GM12878 (cell line): ENCODE data around the gene SNPH.

Experiments used
- BRCA1 ChIP-seq: IDR thresholded peaks from 2 replicates; pipeline ENCODE4 v1.6.1; 2011; ENCODE audit warnings: low read depth, low read length, improper control_type of control experiment
- CBX5 ChIP-seq: sonication (generic); IDR thresholded peaks from 2 replicates; pipeline ENCODE4 v1.6.1; 2016; ENCODE audit warnings: low read depth, moderate library complexity, mild to moderate bottlenecking, inconsistent platforms
- E2F8 ChIP-seq: fragments of 450-650 bp; IDR thresholded peaks from 2 replicates; pipeline ENCODE4 v1.6.1; 2018; ENCODE audit warnings: mild to moderate bottlenecking, low read depth, moderate library complexity; ENCODE audit not compliant: partially characterized antibody
- EP300 ChIP-seq, 2 experiments: fragments of 150-350 bp in 1 of 2; IDR thresholded peaks; 2 replicates each; pipeline ENCODE4 v1.6.1; 2011 to 2012; ENCODE audit warnings: low read depth in 2 of 2, low read length in 2 of 2, borderline replicate concordance in 1 of 2, improper control_type of control experiment in 1 of 2, inconsistent platforms in 1 of 2; ENCODE audit not compliant: control insufficient read depth in 1 of 2
- EZH2 ChIP-seq: IDR thresholded peaks from 2 replicates; pipeline ENCODE4 v1.6.1; 2012; ENCODE audit warnings: low read depth, mild to moderate bottlenecking, control low read depth, inconsistent platforms, low read length, borderline replicate concordance; ENCODE audit not compliant: control insufficient read depth
- FOXM1 ChIP-seq: IDR thresholded peaks from 2 replicates; pipeline ENCODE4 v1.6.1; 2012; ENCODE audit warnings: low read depth, mild to moderate bottlenecking, inconsistent platforms, low read length, moderate library complexity
- MEF2A ChIP-seq: IDR thresholded peaks from 2 replicates; pipeline ENCODE4 v1.6.1; 2011; ENCODE audit warnings: low read depth, mild to moderate bottlenecking, low read length, moderate library complexity; ENCODE audit not compliant: insufficient read depth
- NBN ChIP-seq: fragments of 450-650 bp; IDR thresholded peaks from 2 replicates; pipeline ENCODE4 v1.6.1; 2016
- NFYA ChIP-seq: IDR thresholded peaks from 2 replicates; pipeline ENCODE4 v1.6.1; 2011; ENCODE audit warnings: low read depth, mild to moderate bottlenecking, low read length, improper control_type of control experiment, borderline replicate concordance
- RAD21 ChIP-seq: IDR thresholded peaks from 2 replicates; pipeline ENCODE4 v1.6.1; 2011; ENCODE audit warnings: mild to moderate bottlenecking, low read depth, low read length, moderate library complexity; ENCODE audit not compliant: insufficient read depth
- SREBF1 ChIP-seq: IDR thresholded peaks from 2 replicates; pipeline ENCODE4 v1.6.1; 2012; ENCODE audit warnings: mild to moderate bottlenecking, low read length
- ZNF274 ChIP-seq: IDR thresholded peaks from one replicate; pipeline ENCODE4 v1.8.0; 2011; ENCODE audit not compliant: insufficient read length, insufficient read depth
- TF ChIP-seq, protein P1 (sequence below), 3 experiments: IDR thresholded peaks in 2 of 3; conservative IDR thresholded peaks in 1 of 3; 2 replicates each; pipeline ENCODE4 v1.5.1; 2011; ENCODE audit warnings: low read depth in 3 of 3, low read length in 3 of 3, mild to moderate bottlenecking in 3 of 3, control low read depth in 2 of 3, moderate library complexity in 2 of 3, inconsistent platforms in 1 of 3, mixed read lengths in 1 of 3; ENCODE audit not compliant: control insufficient read depth in 2 of 3, insufficient read depth in 1 of 3; ENCODE audit errors: extremely low read depth in 1 of 3
- TF ChIP-seq, protein P2 (sequence below): IDR thresholded peaks from 2 replicates; pipeline ENCODE4 v1.6.1; 2012; ENCODE audit warnings: mild to moderate bottlenecking, low read depth, low read length

GRCh38 chr20:1255675-1256074 is 10.4 kb upstream of the SNPH start:
- TF ChIP-seq RAD21 (no peak), CBX5 (no peak), EZH2 (no peak), E2F8 (no peak), EP300 (IDR thresholded peaks at IDR 0.05; ENCODE audit: borderline replicate concordance in 1 of 2, control insufficient read depth in 1 of 2, low read depth in 2 of 2, low read length in 2 of 2) (no peak), FOXM1 (no peak), NBN (no peak), BRCA1 (no peak), SREBF1 (no peak), NFYA (no peak), ZNF274 (no peak), MEF2A (no peak)
- TF ChIP-seq, protein P1, sequence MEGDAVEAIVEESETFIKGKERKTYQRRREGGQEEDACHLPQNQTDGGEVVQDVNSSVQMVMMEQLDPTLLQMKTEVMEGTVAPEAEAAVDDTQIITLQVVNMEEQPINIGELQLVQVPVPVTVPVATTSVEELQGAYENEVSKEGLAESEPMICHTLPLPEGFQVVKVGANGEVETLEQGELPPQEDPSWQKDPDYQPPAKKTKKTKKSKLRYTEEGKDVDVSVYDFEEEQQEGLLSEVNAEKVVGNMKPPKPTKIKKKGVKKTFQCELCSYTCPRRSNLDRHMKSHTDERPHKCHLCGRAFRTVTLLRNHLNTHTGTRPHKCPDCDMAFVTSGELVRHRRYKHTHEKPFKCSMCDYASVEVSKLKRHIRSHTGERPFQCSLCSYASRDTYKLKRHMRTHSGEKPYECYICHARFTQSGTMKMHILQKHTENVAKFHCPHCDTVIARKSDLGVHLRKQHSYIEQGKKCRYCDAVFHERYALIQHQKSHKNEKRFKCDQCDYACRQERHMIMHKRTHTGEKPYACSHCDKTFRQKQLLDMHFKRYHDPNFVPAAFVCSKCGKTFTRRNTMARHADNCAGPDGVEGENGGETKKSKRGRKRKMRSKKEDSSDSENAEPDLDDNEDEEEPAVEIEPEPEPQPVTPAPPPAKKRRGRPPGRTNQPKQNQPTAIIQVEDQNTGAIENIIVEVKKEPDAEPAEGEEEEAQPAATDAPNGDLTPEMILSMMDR (IDR thresholded peaks at IDR 0.05 in 2 of 3, conservative IDR thresholded peaks at IDR 0.05 in 1 of 3; ENCODE audit: control insufficient read depth in 2 of 3, extremely low read depth in 1 of 3, insufficient read depth in 1 of 3, low read depth in 3 of 3, low read length in 3 of 3), result no peak
- TF ChIP-seq, protein P2, sequence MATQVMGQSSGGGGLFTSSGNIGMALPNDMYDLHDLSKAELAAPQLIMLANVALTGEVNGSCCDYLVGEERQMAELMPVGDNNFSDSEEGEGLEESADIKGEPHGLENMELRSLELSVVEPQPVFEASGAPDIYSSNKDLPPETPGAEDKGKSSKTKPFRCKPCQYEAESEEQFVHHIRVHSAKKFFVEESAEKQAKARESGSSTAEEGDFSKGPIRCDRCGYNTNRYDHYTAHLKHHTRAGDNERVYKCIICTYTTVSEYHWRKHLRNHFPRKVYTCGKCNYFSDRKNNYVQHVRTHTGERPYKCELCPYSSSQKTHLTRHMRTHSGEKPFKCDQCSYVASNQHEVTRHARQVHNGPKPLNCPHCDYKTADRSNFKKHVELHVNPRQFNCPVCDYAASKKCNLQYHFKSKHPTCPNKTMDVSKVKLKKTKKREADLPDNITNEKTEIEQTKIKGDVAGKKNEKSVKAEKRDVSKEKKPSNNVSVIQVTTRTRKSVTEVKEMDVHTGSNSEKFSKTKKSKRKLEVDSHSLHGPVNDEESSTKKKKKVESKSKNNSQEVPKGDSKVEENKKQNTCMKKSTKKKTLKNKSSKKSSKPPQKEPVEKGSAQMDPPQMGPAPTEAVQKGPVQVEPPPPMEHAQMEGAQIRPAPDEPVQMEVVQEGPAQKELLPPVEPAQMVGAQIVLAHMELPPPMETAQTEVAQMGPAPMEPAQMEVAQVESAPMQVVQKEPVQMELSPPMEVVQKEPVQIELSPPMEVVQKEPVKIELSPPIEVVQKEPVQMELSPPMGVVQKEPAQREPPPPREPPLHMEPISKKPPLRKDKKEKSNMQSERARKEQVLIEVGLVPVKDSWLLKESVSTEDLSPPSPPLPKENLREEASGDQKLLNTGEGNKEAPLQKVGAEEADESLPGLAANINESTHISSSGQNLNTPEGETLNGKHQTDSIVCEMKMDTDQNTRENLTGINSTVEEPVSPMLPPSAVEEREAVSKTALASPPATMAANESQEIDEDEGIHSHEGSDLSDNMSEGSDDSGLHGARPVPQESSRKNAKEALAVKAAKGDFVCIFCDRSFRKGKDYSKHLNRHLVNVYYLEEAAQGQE, result no peak
